ENCODE measurements around the gene ADAMTS5.
A peak's percentile ranks its signal among the peaks of the same experiment; 100 is the strongest.

The ADAMTS5 gene

DNA sequence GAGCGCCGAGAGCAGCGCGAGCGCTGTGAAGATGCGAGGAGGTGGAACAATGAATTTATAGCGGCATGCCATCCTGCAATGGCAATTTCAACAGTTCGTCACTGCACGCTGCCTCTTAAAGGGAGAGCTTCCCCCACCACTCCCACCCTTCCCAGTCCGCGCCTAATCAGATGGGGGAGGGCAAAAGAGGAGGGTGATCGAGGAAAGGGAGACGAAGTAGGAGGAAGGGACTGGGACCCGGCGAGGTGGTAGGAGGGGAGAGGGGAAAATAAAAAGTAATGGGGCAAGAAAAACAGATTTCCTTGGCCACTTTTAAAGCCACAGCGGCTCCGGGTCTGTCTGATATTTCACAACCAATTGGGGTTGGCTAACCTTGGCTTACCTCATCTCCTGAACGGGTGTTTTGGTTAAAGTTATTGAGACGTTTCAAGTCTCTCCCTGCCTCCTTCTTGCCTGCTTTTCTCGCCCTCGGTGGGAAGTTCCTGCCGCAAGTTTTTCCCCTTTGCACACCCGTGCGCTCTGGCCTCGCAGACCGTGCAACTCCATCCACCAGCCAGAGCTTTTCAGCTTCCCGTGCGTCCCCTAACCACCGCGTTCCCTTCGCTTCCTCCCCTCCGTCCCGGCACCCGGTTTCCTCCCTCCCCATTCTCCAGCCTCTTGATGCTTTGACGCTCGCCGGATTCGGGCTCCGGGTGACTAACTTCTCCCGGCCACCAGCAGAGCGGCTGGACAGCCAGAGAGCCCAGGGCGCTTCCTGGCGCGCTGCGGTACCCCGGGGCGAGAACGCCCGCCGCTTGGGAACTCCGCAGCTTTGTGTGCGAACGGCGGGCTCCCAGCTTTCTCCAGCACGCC is at the start of gene ADAMTS5:
ADAMTS5 (minus strand) TSS at position 27 of the 852 bp plus-strand sequence. CDS start 697 bp downstream, outside the sequence.
- peak in 1 of 2 experiments; percentile 46 for DNase-seq (ENCODE audit: low read depth in 2 of 2)

DNA sequence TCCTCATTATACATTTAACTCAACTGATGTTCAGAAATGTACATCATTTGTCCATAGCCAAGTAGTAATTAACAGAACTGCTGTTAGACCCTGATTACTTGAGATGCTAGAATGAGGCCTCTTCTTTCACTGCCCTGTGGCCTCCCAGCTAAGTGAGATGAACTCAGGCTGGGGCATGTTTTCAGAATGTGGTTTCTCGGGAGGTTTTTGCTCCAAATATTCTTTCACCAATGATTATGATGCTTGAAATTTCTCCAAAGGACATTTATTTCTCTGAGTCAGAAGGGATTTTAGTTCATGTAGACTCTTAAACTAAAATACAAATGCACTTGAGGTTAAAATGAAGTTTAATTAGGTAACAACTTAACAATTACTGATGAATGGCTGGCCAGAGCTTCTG is 34.6 kb upstream of the ADAMTS5 start:
- no peak for DNase-seq (ENCODE audit: low read depth in 2 of 2)

DNA sequence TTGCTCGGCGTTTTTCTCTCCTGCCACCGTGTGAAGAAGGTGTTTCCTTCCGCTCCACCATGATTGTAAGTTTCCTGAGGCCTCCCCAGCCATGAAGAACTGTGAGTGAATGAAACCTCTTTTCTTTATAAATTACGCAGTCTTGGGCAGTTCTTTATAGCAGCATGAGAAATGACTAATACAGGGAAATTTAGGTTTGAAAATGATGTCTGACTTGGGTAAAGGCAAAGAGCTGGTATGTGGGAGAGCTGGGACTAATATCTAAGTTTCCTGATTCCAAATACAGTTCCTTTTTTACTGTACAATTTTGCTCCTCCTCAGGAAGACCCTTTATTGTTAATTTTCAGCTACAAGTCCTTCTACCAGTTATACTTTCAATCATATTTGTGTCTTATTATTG is 16.7 kb upstream of the ADAMTS5 start:
- DNase-seq (ENCODE audit: low read depth in 2 of 2) = no peak

DNA sequence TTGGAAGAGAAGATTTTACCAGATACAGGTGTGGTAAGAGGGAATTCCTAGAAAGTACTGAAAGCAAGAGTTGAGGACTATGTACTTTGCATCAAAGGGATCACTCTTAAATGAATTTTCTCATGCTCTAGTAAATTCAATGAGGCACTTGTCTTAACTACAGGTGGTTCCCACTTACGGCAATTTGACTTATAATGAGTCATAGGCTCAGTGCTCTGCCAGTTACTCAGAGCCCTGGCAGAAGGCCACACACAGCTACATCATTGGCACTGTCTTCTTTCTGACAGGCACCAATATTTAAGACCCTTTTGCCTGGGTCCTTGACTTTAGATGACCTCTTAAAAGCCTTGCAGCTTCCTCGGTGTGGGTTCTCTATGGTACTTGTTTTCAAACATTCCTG is 15.9 kb upstream of the ADAMTS5 start:
- DNase-seq (ENCODE audit: low read depth in 2 of 2) = no peak

DNA sequence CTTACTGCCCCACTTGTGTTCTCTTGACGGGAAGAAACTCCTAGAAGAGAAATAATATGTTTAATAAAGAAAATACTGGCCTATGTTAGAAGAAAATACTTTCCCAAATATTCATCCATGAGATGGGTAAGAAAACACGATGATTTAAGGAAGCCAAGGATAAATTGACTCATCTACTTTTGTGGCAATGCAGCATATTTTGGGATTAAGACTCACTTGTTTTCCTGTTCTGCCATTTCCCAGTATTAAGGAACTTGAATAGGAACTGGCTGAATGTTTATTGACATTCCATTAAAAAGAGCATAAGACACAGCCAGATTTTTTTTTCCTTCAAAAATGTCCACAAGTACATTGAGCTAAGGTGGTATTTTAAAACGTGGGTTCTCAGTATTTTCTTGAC is 10.9 kb upstream of the ADAMTS5 start:
- DNase-seq (ENCODE audit: low read depth in 2 of 2) = peak in 1 of 2 experiments; percentile 30

DNA sequence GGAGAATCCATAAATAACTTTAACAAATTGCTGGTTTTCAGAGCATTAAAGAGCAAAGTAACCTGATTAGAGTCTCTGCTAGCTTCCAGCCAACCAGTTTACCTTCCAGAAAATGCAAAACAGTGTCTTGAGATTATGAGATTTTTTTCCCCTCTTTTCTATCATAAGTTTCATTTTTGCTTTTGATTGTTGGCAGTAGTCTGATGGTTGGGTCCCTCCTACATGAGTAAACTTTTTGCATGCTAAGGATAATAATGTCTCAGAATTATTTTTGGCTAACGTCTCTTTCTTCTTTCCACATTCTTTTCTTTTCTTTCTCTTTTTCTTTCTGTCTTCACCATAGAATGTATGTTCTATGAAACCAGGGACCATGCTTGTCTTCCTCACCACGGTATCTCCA is 6.3 kb upstream of the ADAMTS5 start:
- DNase-seq (ENCODE audit: low read depth in 2 of 2) = no peak

DNA sequence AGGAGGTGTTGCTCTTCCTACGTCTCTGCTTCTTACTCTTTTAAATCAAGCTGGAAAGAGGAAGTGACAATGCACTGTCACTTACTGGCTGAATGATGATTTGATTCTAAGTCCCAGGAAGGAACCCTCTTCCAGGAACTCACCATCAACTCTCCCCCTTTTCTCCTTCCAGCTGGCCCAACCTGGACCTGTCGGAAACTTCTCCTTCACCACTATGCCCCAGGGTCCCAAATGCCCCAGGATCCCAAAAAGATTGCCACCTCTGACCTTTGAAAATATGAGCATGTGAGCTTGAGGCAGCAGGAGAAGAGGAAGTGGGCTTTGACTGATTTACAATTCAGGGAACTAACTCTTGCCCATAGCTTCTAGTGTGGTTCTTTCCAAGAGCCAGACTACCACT is 5.3 kb upstream of the ADAMTS5 start:
- no peak for DNase-seq (ENCODE audit: low read depth in 2 of 2)

DNA sequence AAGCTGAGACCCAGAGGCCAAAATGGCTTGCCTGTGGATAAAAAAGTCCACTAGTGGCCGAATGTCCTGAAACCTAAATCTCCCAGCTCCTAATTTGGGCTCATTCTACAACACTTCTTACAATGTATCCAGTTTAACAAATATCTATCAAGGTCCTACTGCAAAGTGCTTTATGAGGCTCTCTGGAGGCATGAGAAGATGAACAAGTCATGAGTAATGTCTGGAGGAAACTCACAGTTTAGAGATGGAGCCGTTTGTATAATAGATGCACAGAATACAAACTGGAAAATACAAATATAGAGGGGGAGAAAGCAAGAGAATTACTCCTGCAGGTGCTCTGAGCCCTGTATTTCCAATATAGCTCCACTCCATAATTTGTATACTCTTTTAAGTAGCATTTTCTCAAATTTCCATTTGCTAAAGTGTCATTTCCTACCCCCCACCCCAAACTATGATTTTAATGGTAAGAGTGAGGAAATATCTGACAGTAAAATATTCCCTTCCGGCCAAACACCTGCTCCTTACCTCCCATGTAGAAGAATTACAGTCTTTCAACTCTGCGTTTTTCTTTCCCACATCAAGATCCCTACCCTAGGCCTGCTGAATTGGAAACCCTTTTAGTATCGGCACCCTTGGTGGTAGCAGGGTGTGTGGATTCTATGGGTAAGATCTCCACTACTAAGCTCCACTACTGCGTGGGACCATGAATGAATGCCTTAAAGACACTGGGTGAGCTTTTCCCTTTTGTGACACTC is 3.3 kb upstream of the ADAMTS5 start:
- DNase-seq (ENCODE audit: low read depth in 2 of 2) = no peak

DNA sequence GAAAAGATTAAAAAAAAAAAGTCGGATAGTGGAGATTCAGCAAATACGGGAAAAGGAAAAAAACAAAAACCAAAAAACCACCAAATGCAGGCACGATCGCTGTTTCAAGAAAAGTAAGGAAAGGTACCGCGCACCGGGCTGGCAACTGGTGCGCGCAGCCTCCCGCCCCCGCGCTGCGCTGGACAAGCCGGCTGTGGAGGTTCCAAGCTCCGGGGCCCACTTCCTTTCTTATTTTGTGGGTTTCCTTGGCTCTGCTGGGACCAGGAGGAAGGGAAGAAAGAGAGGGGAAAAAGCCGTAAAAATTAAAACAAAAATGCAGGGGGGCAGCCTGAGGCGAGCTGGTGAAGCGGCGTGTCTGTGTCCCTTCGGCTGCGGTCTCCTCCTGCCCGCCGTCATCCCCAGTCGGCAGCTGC is 233 bp downstream of the ADAMTS5 start:
- DNase-seq (ENCODE audit: low read depth in 2 of 2) = no peak

DNA sequence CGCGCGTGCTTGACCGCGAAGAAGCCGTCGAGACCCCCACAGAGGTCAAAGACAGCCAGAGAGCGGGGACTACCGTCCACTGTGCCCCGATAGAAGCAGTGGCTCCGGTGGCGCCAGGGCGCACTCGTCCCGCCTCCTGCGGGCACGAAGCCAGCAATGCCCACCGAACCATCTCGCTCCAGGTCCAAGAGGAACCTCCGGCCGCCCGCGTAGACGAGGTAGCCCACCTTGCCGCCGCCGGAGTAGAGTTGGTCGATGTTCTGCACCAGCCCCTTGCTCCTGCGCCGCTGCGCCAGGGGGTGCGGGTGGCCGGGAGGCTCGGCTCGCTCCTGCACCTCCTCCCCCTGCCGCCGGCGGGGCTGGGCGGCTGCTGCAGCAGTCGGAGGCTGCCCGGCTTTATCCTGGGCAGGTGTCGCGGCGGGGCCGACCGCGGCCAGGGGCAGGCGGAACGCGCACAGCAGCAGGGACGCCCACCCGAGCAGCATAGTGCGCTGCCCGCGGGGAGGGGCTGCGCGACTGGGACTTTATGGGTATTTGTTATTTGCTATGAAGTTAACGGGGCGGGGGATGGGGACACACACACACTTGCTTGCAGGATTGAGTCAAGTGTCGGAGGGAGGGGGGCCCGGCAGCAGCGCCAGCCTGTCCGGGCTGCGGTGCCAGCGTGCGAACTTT is 844 bp downstream of the ADAMTS5 start:
- no peak for DNase-seq (ENCODE audit: low read depth in 2 of 2)

DNA sequence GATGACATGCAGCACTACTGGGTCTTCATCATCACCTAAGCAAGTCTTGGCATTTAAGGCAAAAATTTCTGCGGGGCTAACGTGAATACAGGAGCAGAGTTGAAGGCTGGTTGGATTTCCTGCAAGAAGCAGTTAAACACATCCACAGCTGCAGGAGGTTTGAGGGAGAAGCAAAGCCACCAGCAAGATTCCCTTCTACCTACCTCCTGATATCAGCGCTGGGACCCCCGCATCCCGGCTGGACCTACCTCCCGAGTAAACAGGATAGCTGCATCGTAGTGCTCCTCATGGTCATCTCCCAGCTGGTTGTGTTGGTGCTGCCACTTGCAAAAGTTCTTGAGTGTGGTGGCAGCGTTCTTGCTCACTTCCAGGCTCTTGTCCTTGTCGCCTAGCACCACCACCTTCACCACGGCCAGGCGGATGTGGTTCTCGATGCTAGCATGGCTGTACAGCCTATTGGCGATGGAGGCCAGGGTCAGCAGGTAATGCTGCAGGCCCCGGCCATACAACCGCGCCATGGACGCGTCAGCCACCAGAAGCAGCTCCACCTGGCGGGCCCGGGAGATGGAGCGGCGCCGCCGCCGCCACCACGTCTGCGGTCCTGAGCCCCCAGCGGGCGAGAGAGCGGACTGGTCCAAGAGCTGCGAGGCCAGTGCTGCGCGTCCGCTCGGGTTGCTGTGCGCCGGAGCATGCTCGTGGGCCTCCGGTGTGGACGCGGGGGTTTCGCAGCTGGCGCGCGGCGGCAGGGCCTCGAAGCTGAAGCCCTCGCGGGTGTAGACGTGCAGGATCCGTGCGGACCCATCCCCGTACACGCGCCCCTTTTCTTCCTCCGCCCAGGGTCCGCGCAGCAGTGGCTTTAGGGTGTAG is 1.6 kb downstream of the ADAMTS5 start:
- DNase-seq (ENCODE audit: low read depth in 2 of 2) = no peak

DNA sequence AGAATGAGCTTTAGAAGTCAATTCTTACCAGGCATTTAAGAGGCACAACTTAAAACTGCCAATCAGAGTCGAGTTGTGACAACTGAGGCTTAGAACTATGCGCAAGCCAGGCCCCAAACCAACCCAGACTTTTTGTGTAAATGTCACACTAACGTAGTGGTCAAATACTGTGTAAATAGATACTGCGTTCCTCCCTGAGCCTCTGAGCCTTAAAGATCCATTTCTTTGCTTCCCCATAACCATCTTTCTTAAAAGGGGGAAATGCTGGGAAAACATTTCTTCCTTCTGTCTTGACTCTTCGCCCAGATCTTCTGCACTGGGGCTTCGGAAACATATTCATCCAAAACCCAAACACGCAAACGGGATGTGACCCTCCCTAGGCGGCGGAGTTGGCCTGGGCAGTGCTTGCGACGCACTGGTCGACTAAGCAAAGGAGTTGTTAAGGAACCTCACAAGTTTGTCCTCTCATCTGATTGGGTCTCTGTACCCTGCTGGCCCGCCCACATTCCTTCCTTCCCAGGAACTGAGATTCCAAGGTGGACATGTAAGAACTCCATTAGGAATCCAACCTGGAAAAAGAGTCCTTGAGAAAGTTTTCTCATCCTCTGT is 2.6 kb downstream of the ADAMTS5 start:
- no peak for DNase-seq (ENCODE audit: low read depth in 2 of 2)

DNA sequence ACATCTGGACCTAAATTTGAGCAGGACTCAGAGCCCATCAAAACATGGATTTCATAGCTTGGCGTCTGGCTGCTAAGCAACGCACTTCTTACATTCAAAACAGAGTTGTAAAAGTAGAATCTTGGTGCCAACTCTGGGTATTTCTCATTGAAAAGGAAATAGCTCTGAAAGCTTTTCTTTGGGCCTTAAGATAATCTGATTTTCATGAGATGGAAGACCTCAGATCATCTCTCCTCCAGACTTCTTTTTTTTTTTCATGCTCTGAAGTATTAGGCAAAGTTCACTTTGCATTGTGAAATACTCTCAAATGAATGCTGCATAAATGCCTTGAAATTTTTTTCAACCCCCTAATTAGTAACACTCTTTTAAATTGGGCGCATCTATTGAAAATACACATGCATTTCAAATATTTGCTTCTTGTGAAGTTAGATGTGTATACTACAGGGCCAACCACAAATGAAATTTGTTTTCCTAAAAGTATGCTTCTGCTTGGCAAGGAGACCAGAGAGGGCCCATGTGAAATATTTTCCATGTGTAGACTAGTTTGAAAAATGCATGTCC is 4.2 kb downstream of the ADAMTS5 start:
- DNase-seq (ENCODE audit: low read depth in 2 of 2) = peak; percentile 79 to 83

DNA sequence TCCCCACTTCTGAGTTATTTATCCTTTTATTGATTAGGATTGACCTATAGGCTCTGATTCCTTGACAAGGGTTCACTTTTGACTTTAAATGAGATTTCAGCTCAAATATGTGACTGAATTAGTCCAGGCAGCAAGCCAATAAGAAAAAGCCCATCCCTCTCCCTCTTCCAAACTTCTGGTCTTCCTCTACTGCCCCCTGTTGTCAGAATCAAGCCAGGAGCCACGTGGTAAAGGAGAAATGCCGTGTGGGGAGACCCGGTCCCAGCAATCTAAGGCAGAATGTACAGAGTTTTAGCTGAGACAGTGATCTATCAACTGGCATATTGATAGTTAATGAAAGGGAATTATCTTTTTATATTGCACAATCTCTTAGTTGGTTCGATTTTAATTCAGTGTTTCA is 5.2 kb downstream of the ADAMTS5 start:
- DNase-seq (ENCODE audit: low read depth in 2 of 2) = no peak

DNA sequence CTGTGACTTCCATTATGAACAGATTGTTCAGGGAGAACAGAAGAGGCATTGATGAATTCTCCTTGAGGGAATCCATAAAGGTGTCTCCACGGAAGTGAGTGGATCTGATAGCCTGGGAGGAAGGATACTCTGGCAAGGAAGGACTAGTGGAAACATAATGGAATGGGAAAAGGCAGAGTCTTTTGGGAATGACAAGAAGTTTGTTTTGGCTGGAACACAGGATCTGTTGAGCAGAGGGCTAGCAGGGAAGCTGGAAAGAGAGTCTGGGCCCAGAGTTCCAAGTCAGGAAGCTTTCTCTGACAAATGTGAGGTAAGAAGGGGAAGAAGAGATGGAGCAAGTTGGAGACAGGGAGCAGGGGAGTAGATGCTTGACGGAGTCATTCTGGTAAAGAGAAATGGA is 8.1 kb downstream of the ADAMTS5 start:
- no peak for DNase-seq (ENCODE audit: low read depth in 2 of 2)

DNA sequence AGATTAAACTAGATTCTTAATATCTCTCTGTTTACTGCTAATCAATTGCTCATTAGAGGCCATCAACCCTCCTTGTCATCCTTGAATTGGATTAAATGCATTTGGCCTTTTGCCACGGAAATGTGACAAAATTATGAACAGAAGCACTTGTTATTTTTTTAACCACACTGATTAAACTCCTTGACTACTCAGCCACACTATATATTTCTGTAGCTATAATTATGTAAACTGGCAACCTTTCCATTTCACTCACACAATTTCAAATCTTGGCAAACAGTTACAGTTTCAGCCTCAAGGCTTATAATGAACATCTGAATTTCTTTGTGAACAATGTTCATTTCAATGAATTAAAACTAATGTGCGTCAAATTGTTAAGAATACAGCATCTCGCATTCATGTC is 10.1 kb downstream of the ADAMTS5 start:
- no peak for DNase-seq (ENCODE audit: low read depth in 2 of 2)

DNA sequence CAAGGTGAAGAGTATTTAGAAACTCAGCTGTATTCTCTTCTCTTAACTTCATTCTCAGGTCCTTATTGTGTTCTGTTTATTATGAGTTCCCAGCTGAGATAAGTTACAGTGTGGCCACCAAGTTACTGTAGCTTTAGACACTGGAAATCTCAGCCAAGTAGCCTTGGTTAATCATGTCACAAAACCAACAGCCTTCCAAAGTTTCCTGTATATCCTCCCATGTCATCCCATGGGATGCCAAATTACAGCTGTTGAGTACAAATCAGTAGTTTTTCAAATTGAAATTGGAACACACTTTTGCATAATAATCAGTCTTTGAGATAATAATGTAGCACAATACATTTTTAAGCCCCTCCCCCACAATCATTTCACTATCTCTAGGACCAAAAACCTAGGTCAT is 10.7 kb downstream of the ADAMTS5 start:
- no peak for DNase-seq (ENCODE audit: low read depth in 2 of 2)

DNA sequence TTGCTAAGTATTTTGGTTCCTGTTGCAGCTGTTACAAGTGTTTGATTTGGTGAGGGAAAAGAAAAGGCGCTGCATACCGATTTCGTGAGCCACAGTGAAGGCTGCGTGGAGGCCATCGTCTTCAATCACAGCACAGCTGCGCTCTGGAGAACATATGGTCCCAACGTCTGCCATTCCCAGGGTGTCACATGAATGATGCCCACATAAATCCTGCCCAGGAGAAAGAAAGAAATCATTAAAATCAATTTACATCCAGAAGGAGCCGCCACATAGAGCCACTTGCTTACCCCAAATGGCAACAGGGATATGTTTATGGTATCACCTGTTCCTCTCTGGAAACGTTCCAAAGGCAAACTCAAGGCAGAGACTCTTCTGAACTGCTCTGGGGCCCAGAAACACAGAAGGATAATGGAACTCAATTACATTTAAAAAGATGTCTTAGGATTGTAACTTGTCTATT is 12.2 kb downstream of the ADAMTS5 start:
- peak; percentile 71 to 72 for DNase-seq (ENCODE audit: low read depth in 2 of 2)

DNA sequence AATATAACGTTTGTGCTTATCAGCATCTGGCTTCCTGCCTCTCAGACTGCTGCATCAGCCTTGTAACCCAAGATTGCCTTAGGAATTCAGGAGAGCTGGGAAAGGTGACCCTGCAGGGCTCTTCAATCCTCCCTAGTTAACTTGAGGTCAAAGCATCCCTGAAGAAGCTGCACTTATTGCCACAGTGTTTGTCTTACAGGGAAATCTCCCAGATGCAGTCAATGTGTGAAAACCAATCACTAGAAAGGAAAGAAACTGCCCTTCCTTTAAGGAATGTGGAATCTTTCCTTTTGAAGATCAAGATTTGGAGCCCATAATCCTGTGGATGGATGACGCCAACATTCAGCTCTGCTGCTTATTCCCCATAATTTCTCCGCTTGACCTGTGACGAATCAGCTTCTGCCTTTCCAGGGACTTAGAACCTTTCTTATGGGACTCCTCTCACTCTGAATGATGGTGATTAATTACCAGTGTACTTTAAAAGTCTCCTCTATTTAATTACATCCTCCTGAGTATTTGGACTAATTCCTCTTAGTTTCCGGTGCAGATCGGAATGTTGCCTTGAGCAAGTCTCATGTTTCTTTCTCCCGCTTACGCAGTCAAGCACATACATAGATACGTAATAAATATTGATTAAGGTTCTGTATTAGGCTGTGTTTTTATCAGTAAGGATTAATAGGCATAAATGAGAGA is 14.4 kb downstream of the ADAMTS5 start:
- DNase-seq (ENCODE audit: low read depth in 2 of 2) = no peak

DNA sequence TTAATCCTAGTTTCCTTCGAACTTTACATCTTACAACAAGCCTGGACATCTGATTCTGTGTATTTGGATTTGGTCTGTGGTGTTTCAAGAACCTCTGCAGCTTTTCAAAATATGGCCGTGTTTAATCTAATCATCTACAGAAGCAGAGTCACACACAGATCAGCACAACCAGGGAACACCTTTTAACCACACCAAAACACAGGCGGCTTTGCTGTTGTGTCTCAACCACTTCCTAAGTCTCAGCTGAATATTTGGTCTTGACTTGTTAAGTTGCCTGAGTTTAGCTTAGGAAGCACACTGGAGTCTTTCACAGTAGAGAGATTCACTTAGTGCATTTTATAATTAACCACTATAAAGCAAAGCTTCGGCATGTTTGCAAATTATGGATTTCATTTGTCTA is 17.1 kb downstream of the ADAMTS5 start:
- no peak for DNase-seq (ENCODE audit: low read depth in 2 of 2)

Measured in fibroblast of skin of left quadriceps (primary cell).